CD4-positive, alpha-beta T cell treated with Interleukin-2 at 100 ng/mL for 4 hours (primary cell): ENCODE data around the gene ACSF2.
A peak's percentile ranks its signal among the peaks of the same experiment; 100 is the strongest.

Experiments
- DNase-seq: peaks from one replicate; pipeline ENCODE4 v3.0.0-alpha.2; 2020; ENCODE audit warnings: low spot score

The ACSF2 gene

GRCh38 chr17:50501054-50501453, 75.0 kb downstream of the ACSF2 start:
- peak; percentile 46 for DNase-seq

- DNase-seq = no peak
Measured at GRCh38 chr17:50502301-50502990, 76.4 kb downstream of the ACSF2 start.

- no peak for DNase-seq
Measured at GRCh38 chr17:50505591-50506130, 79.6 kb downstream of the ACSF2 start.

- no peak for DNase-seq
Measured at GRCh38 chr17:50506298-50506697, 80.3 kb downstream of the ACSF2 start.

- DNase-seq = peak; percentile 73
Measured at GRCh38 chr17:50507871-50508572, 82.0 kb downstream of the ACSF2 start, which contains the start of gene MYCBPAP. TSS of gene MYCBPAP (plus strand) at chr17:50508439. CDS start at chr17:50508675, 236 bp downstream.

- DNase-seq = no peak
Measured at GRCh38 chr17:50508573-50509460, 82.8 kb downstream of the ACSF2 start.

GRCh38 chr17:50511058-50511457, 85.0 kb downstream of the ACSF2 start:
- DNase-seq = peak; percentile 77

GRCh38 chr17:50513495-50513894, 87.5 kb downstream of the ACSF2 start:
- DNase-seq = no peak

GRCh38 chr17:50514388-50514787, 88.4 kb downstream of the ACSF2 start:
- no peak for DNase-seq

- no peak for DNase-seq
Measured at GRCh38 chr17:50514936-50515702, 89.1 kb downstream of the ACSF2 start.

GRCh38 chr17:50517011-50517410, 91.0 kb downstream of the ACSF2 start:
- DNase-seq = no peak

GRCh38 chr17:50517504-50518383, 91.7 kb downstream of the ACSF2 start:
- DNase-seq = no peak

- no peak for DNase-seq
Measured at GRCh38 chr17:50518384-50519023, 92.5 kb downstream of the ACSF2 start.

- DNase-seq = no peak
Measured at GRCh38 chr17:50519141-50519834, 93.3 kb downstream of the ACSF2 start.

GRCh38 chr17:50520483-50520882, 94.5 kb downstream of the ACSF2 start:
- DNase-seq = no peak

GRCh38 chr17:50521514-50521913, 95.5 kb downstream of the ACSF2 start:
- no peak for DNase-seq

- DNase-seq = no peak
Measured at GRCh38 chr17:50522766-50523165, 96.7 kb downstream of the ACSF2 start.

GRCh38 chr17:50523208-50523607, 97.2 kb downstream of the ACSF2 start:
- DNase-seq = no peak
